ENCODE results near the gene CADPS2. TPM values are rescaled to one million over a fixed set of nuclear protein-coding genes. Genes with fewer than 3 reads are reported as not detected.

Gene CADPS2
- total RNA-seq, 6 experiments from 2014 or later, result 7.6 to 14.7 (median 9.4) TPM

- no peaks in the 10 kb centered on the region for H3K4me1 ChIP-seq
- WGBS (ENCODE audit: insufficient coverage, low coverage, low lambda C conversion rate, missing lambda C conversion rate), result 74% methylated on average over 4 of the region's 4 CpGs
- no peak overlapping the region for H3K27ac ChIP-seq
- TF ChIP-seq POLR2A (IDR thresholded peaks at IDR 0.05) (no peak), CTCF (IDR thresholded peaks at IDR 0.05) (no peak)
- intact Hi-C loops (cut with DNase I), result no loop called here
- ATAC-seq (no peak), DNase-seq (no peak)
- no peak overlapping the region for H3K4me3 ChIP-seq
- no peaks in the 10 kb centered on the region for H3K27me3 ChIP-seq
- H3K36me3 ChIP-seq, result no peaks in the 10 kb centered on the region
- H3K9me3 ChIP-seq, result no peaks in the 10 kb centered on the region
Measured at GRCh38 chr7:122467661-122468449, 418.4 kb downstream of the CADPS2 start.

GRCh38 chr7:122465296-122465695 is 421.0 kb downstream of the CADPS2 start:
- Histone ChIP-seq H3K4me3 (no peak overlapping the region), H3K36me3 (no peaks in the 10 kb centered on the region), H3K27ac (no peak overlapping the region), H3K9me3 (no peaks in the 10 kb centered on the region), H3K4me1 (no peaks in the 10 kb centered on the region), H3K27me3 (no peaks in the 10 kb centered on the region)
- TF ChIP-seq CTCF (IDR thresholded peaks at IDR 0.05) (no peak), POLR2A (IDR thresholded peaks at IDR 0.05) (no peak)
- intact Hi-C loops (cut with DNase I), result no loop called here
- ATAC-seq (no peak), DNase-seq (no peak)
- WGBS (ENCODE audit: insufficient coverage, low coverage, low lambda C conversion rate, missing lambda C conversion rate), result 100% methylated on average over 3 of the region's 7 CpGs

- TF ChIP-seq CTCF (IDR thresholded peaks at IDR 0.05), result no peak
- no peak for TF ChIP-seq POLR2A (IDR thresholded peaks at IDR 0.05)
- DNase-seq (no peak), ATAC-seq (no peak)
- WGBS (ENCODE audit: insufficient coverage, low coverage, low lambda C conversion rate, missing lambda C conversion rate), result 64% methylated on average over 1 of the region's 1 CpG
- intact Hi-C loops (cut with DNase I), result no loop called here
- no peaks in the 10 kb centered on the region for H3K36me3 ChIP-seq
- H3K27me3 ChIP-seq, result no peaks in the 10 kb centered on the region
- no peak overlapping the region for H3K4me3 ChIP-seq
- no peak overlapping the region for H3K27ac ChIP-seq
- H3K4me1 ChIP-seq, result no peaks in the 10 kb centered on the region
- no peaks in the 10 kb centered on the region for H3K9me3 ChIP-seq
Measured at GRCh38 chr7:122463631-122464030, 422.6 kb downstream of the CADPS2 start.

GRCh38 chr7:122460936-122461335 is 425.3 kb downstream of the CADPS2 start:
- Histone ChIP-seq H3K27ac (no peak overlapping the region), H3K4me1 (no peaks in the 10 kb centered on the region), H3K27me3 (no peaks in the 10 kb centered on the region), H3K9me3 (no peaks in the 10 kb centered on the region), H3K36me3 (no peaks in the 10 kb centered on the region), H3K4me3 (no peak overlapping the region)
- WGBS (ENCODE audit: insufficient coverage, low coverage, low lambda C conversion rate, missing lambda C conversion rate), result 100% methylated on average over 2 of the region's 2 CpGs
- no peak for TF ChIP-seq POLR2A (IDR thresholded peaks at IDR 0.05)
- no peak for TF ChIP-seq CTCF (IDR thresholded peaks at IDR 0.05)
- ATAC-seq (no peak), DNase-seq (no peak)
- intact Hi-C loops (cut with DNase I), result no loop called here

Measured in right lobe of liver (tissue), 6 donors.